Epidermal melanocyte (primary cell): ENCODE measurements around the gene SPATA31A5.
"Not testable (repeated sequence)": the region's sequence is repeated elsewhere in the genome, so short reads cannot be mapped to it uniquely, and the experiment has no call there.

Experiments used
- DNase-seq: peaks from one replicate; pipeline ENCODE4 v3.0.0; 2011; ENCODE audit warnings: low spot score; ENCODE audit not compliant: insufficient read length

SPATA31A5 gene

DNA sequence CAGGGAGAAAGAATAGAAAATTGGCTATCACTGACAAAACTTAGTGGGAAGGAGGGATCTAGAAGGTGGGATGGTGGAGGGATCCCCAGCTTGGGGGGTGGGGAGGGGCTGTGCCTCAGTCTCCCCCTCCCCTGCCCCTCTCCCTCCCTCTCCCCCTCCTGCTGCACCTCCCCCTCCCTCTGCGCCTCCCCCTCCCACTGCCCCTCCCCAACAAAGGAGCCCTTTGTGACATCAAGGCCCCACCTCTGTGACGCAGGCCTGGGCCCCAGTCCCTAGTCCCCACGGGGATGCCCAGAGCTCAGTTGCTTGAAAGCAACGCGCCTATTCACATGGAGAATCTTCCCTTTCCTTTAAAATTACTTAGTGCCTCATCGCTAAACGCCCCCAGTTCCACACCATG lies at the start of gene SPATA31A5:
SPATA31A5 (plus strand) TSS at position 301 of the 400 bp plus-strand sequence; CDS start at position 330, 29 bp downstream.
- not testable (repeated sequence) for DNase-seq

DNA sequence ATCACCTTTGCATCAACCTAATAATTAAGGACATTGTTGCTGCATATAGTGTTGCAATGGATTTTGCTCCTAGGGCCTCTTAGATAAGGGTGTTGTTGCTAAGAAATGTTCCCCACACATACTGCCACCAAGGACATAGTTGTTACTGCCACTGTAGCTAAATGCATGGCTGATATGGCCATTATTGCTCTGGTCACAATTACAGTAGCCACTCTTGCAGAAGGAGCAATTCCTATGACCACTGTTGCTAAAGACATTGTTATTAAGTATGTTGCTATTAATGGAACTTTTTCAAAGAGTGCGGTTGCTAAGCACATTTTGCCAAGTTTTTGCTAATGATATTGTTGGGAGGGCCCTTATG lies 48.8 kb downstream of the SPATA31A5 start:
- DNase-seq = not testable (repeated sequence)

DNA sequence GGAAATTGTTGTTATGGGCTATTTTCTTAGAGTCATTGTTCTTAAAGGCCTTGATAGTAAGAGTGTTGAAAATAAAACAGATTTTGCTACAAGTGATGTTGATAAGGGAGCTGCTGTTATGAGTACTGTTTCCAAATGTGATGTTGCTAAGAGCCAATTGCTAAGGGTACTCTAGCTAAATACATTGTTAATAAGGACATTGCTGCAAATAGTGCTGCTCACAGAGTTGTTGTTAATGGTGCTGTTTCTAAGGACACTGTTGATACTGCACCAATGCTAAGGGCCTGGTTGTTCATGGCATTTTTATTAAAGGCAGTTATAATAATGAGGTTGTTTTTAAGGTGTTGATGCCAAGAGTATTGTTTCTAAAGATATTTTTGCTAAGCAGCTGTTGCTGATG lies 52.2 kb downstream of the SPATA31A5 start:
- not testable (repeated sequence) for DNase-seq
